HG03066 (cell line): ENCODE measurements around the gene ALB.

ENCODE experiments used
- ATAC-seq: cut with Tn5 transposase; IDR thresholded peaks from one replicate; pipeline ENCODE4 v1.9.1; 2021; ENCODE audit warnings: low read depth; ENCODE audit not compliant: unreplicated experiment

ALB gene

DNA sequence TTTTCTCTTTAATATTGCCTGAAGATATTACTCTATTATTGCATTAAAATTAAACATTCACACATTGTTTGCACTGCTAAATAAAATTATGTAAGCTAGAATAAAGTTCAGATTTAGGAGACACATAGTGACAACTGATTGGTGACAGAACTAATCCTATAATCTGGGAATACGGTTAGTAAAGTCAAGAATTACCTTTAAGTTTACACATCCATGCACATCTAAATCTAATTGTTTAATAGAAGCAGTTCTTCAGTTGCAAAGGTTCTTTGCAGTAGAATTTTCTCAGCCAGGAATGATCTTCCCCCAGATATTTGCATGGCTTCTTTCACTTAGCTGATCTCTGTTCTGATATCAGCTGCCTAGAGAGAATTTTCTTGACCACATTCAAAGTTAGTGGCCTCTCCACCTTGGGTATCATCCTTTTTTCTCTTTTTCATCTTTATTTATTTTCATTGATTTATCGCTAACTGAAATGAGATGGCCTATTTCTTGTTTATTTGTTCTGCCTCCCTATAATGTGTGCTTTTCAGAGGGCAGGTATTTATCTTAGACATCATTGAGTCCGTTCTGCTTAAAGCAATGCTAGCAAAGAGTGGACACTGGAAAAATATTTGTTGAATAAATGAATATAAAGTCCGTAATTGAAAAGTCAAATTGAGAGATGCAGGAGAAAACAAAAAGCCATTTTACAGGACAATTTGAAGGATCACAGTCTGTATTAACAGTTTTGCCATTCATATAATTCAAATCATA lies 44.5 kb downstream of the ALB start:
- ATAC-seq, result no peak

DNA sequence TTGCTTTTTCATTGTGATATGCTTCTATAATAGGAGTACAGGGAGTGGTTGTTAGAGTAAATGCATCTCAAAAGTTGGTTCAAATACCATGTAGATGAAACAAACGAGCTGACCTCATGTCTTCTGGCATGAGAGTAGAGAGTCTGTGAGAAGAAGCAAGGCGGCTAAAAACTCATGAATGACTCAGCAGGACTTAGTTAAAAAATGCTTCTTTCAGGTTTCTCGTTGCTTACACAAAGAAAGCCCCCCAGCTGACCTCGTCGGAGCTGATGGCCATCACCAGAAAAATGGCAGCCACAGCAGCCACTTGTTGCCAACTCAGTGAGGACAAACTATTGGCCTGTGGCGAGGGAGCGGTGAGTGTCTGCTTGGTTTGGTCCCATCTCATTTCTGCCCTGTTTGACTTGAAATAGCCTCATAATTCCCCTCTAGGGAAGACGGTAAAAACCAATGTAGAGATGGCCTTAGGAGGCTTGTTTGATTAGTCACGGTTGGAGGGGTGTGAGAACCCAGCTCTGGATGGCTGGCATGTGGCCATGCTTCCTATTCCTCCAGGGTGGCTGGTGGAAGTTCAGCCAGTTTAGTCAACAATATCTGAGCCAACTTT lies 46.4 kb downstream of the ALB start:
- no peak for ATAC-seq

DNA sequence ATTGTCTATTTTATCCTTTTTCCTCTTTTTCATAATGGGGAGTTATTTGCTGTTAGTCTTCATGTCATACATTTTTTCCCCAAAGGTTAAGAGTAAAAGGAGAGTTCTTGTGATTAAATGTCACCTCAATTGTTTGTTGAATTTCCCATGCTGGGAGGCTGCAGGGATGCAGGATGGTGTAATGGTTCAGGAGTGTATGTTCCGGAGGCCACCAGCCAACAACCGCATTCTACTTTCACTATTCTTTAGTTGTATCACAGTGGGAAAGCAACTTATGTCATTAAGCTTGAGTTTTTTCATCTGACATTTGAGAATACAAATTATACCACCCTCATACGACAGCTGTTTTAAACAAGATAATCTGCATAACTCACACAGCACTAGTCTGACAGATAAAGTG lies 47.3 kb downstream of the ALB start:
- ATAC-seq, result no peak

DNA sequence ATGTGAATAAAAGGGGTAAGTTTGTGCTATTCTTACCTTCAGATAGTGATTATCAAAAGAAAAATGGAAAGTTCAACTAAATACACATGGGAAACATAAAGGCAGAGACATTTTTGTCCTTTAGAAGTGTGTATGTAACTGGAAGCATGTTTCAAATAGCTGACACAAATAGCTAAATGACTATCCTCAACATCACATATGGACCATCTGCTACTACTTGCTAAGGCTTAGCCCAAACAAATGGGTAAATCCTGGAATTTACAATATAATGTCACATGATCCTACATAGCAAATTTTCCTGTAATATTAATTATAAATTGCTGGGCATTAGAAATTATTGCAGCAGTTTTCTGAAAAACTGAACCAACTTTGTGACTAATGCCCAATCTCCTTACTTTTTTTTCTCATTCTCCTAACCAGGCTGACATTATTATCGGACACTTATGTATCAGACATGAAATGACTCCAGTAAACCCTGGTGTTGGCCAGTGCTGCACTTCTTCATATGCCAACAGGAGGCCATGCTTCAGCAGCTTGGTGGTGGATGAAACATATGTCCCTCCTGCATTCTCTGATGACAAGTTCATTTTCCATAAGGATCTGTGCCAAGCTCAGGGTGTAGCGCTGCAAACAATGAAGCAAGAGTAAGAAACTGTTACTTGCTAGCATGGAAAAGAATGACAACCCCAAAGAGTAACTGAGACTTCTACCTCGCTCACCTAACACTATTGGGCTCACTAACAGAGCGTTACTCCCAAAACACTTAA lies 48.1 kb downstream of the ALB start:
- no peak for ATAC-seq

DNA sequence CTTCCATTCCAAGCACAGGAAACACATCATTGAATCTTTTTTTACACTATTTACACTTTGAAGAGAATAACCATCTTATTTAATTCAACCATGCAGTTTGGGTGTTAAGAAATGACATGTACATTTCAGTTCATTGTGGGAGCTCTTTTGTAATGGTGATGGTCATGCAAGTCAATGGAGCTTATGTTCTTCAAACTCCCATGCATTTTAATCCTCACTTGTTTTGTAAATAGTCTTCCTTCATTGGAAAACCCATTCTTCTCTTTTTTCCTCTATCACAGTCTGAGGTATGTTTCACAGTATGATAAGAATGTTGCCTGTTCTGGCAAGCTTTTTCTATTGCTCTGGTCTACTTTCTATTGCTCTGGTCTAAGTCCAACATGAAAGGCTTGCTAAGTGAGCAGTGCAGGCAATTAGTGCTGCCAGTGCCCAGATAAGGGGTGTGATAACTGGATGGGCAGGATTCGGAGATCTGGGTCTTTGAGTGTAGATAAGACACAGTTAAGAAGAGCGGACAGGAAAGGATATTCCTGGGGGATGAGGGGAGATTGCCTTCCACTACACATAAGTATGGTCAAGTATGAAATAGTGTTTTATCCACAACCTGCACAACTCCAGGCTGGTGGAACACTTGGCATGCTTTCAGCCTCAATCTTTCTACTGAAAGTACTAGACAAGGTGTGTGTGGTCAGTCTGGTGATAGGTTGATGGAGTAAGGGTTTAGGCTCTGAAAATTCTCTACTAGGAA lies 49.0 kb downstream of the ALB start:
- no peak for ATAC-seq

DNA sequence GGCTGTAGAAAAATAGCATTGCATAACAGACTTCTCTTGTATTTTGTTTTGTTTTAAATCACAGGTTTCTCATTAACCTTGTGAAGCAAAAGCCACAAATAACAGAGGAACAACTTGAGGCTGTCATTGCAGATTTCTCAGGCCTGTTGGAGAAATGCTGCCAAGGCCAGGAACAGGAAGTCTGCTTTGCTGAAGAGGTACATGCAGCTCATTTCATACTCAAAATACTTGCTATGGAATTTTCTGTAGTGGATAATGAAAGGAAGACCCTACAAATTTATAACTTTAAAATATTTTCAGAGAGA lies 49.6 kb downstream of the ALB start:
- ATAC-seq, result no peak

DNA sequence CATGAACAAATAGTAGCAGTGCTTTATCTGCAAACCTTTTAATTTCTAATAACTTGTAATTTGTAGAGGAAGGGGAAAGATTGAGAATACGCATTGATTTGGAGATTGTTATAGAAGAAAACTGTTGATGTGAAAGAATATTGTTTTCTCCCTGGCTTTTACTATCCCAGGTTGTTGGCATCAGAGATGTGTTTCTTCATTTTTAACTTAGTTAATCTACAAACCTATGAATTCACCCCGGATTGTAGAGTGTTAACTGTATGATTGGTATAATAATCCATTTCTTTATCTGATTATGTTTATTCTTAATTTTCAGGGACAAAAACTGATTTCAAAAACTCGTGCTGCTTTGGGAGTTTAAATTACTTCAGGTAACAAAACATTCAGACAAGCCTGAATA lies 50.8 kb downstream of the ALB start:
- no peak for ATAC-seq

DNA sequence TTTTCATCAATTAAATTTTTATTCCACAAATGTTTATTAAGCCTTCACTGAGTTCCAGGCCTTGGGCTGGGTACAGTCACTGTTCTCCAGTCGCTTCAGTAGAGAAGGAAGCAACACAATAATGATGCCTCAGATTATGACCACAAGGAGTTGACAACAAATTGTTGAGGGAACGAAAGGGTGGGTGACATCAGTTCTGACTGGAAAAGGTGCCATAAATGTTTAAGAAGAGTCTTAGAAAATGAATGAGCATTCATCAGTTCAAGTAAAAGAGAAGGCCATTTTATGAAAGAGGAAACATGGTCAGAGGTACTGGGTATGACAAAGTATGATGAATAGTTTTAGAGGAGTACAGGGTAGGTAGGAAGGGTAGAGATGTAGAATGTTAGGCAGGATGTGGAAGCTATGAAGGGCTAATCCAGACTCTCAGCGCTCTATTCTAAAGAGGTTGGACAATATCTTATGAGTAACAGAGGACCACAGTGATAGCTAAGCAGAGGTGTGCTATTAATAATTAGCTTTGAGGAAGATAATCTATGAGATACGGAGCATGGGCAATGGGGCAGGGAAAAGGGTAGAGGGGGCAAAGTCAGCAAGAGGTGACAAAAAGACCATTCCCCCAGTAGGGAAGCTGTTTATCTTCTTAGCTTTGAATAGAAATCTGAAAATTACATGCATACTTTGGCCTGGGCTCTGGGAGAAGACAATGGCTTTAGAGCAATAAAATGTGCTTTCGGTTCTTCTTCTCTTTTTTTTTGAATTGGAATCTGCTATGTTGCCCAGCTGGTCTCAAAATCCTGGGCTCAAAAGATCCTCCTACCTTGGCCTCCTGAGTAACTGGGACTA lies 52.3 kb downstream of the ALB start:
- no peak for ATAC-seq

DNA sequence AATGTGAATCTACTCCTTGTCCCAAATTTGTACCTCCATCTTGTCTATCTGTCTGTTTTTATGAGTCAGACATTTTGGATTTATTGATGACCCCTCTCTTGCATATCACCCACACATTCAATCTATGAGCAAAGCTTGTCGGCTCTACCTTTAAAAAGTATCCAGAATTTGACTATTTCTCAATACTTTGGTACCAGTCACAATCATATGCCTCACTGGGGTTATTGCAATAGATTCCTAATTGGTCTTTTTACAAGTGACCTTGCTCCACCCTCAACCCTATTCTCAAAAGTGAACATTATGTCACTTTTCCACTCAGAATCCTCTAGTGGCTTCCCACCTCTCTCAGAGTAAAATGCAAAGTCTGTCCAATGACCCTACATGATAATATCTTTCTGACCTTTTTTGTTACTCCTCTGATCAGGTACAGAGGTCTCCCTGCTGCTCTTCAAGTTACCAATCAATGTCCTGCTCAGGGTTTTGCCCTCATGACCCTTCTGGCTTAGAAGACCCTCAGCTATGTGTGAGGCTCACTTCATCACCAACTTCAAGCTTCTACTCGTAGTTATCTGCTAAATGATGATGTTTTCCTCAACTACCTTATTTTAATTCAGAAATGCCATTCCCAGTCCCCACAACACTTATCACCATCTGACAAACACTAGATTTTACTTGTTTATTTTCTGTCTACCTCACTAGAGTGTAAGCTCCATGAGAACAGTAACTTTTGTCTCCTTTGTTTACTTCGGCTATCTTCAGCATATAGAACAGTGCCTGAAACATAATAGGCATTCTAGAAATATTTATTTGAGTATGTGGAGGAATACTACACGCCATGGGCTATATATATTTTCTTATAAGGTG lies 54.3 kb downstream of the ALB start:
- no peak for ATAC-seq

DNA sequence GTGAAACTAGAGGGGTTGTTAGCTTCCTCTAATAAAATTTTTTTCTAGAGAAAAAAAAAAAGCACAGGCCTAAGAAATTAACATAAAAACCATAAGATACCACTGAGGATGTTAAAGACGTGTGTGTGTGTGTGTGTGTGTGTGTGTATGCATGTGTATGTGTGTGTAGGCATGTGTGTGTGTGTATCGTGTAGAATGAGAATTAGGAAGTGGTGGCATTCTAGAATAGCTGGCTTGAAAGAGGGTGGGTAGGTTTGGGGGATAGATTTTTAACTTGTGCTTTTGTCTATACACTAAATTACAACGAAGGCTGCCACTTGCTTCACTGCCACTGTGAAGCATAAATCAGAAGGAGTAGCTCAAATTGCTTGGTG lies 54.9 kb downstream of the ALB start:
- ATAC-seq, result no peak

DNA sequence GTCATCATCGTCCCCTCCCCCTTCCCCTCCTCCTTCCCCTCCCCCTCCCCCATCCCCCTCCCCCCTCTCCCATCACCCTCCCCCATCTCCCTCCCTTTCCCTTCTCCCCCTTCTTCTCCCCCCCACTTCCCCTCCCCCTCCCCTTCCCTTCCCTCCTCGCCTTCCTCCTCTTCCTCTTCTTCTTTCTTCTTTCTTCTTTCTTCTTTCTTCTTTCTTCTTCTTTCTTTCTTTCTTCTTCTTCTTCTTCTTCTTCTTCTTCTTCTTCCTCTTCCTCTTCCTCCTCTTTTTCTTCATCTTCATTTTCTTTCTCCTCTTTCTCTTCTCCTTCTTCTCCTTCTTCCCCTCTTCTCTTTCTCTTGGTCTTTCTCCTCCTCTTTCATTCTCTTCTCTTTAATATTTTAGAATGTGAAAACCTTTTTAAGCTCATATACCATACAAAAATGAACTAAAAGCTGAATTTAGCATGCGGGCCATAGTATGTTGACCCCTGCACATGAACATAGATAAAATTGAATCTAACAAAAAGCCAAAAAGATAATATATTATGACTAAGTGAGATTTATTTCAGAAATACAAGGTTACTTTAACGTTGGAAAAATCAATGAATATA lies 56.9 kb downstream of the ALB start:
- ATAC-seq, result no peak

DNA sequence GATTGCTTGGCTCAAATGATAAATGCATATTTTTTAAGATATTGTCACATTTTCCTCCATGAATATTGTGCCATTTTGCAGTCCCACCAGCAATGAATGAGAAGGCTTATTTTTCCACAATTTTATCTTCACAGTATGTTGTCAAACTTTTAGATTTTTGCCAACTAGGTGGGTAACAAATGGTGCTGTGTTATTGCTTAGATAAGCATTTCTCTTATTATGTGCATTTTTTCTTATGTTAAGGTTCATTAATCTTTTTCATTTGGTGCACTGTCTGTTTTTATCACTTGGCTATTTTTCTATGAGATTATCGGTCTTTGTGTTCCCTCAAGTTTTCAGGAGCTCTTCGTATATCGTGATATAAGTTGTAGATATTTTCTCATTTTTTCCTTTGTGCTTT lies 64.1 kb downstream of the ALB start:
- no peak for ATAC-seq

DNA sequence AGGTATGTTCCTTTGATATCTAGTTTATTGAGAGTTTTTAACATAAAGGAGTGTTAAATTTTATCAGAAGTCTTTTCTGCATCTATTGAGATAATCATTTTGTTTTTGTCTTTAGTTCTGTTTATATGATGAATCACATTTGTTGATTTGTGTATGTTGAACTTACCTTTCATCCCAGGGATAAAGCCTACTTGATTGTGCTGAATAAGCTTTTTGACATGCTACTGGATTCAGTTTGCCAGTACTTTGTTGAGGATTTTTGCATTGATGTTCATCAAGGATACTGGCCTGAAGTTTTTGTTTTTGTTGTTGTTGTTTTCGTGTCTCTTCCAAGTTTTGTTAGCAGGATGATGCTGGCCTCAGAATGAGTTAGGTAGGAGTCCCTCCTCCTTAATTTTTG lies 66.6 kb downstream of the ALB start:
- ATAC-seq, result no peak
